Measurements from ENCODE around the gene PODN. TPM values are rescaled to one million over a fixed set of nuclear protein-coding genes. Genes with fewer than 3 reads are reported as not detected.

The PODN gene
- total RNA-seq, 1 experiment from 2014 or later: not detected

DNA sequence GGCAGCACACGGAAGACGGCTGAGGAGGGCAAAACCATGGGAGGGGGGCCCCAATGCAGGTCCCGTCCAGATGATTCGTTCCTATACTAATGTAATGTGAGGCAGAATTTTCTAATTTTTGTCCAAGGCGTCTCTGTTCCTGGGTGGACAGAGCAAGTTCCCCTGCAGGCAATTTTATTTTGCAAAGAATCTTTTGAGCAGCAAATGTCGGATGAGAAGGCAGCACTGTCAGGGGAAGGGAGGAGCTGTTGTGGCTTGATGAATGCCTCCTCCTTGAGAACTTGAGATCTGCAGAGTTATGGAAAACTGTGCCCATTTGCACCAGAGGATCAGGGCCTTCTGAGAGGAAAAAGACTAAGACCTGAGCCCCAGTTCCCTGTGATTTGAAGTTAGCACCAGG, 63.1 kb downstream of the PODN start:
- Histone ChIP-seq H3K36me3 (ENCODE audit: insufficient read depth, low read length, poor library complexity, severe bottlenecking) (no peaks in the 10 kb centered on the region), H3K9me3 (ENCODE audit: low read depth, low read length, poor library complexity, severe bottlenecking) (no peaks in the 10 kb centered on the region), H3K4me3 (ENCODE audit: low read depth, low read length, poor library complexity, severe bottlenecking) (no peak overlapping the region), H3K27me3 (replicated peaks; ENCODE audit: insufficient read depth, low read depth, low read length, poor library complexity) (no peaks in the 10 kb centered on the region), H3K27ac (ENCODE audit: low read depth, low read length, poor library complexity, severe bottlenecking) (no peak overlapping the region), H3K4me1 (ENCODE audit: insufficient read depth, low read length, poor library complexity, severe bottlenecking) (no peaks in the 10 kb centered on the region)
- TF ChIP-seq, protein P1, sequence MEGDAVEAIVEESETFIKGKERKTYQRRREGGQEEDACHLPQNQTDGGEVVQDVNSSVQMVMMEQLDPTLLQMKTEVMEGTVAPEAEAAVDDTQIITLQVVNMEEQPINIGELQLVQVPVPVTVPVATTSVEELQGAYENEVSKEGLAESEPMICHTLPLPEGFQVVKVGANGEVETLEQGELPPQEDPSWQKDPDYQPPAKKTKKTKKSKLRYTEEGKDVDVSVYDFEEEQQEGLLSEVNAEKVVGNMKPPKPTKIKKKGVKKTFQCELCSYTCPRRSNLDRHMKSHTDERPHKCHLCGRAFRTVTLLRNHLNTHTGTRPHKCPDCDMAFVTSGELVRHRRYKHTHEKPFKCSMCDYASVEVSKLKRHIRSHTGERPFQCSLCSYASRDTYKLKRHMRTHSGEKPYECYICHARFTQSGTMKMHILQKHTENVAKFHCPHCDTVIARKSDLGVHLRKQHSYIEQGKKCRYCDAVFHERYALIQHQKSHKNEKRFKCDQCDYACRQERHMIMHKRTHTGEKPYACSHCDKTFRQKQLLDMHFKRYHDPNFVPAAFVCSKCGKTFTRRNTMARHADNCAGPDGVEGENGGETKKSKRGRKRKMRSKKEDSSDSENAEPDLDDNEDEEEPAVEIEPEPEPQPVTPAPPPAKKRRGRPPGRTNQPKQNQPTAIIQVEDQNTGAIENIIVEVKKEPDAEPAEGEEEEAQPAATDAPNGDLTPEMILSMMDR (conservative IDR thresholded peaks at IDR 0.05; ENCODE audit: low read depth, low read length): no peak
- TF ChIP-seq EZH2 (IDR thresholded peaks at IDR 0.05; ENCODE audit: borderline replicate concordance, low read depth, low read length, poor library complexity, severe bottlenecking): no peak
- no TSS peak for BruUV-seq (replicated peaks)
- CTCF ChIA-PET: no interaction called here
- no peak for DNase-seq (ENCODE audit: low spot score)
- intact Hi-C loops (cut with micrococcal nuclease; ENCODE audit: unreplicated experiment): no loop called here
- POLR2A ChIA-PET (ENCODE audit: low non-redundant PET): no interaction called here

DNA sequence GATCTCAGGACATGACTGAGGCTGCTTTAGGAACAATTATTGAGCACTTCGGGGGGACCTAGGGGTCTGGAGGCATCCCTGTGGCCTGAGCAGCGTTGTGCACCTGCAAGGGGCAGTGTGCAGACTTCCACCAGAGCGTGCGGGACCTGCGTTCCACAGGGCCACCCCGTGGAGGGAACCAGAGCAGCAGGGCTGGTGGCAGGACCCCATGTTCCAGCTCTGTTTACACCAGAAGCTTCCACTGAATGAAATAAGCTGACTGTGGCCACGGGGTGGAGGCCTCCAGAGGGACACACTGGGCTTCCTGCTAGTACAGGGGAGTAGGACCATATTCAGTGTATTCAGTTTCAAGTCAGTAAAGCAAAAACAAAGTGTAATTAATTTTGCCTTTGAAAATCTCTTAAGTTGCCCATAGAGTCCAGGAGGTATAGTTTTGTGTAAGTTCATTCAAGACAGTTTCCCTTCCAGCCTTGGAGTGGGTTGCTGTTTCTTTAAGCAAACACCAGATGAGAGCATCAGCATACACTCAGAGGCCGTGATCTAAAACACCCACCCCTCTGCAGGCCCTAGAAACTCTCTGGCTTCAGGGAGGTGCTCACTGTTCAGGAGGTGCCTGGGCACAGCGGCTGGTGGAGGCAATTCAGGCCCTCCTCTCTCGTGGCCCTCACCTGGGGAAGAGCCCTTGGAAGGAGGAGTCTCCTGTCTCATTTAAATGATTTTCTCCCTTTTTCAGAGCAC, 63.8 kb downstream of the PODN start:
- ChIA-PET CTCF (no interaction called here), POLR2A (ENCODE audit: low non-redundant PET) (no interaction called here)
- no TSS peak for BruUV-seq (replicated peaks)

DNA sequence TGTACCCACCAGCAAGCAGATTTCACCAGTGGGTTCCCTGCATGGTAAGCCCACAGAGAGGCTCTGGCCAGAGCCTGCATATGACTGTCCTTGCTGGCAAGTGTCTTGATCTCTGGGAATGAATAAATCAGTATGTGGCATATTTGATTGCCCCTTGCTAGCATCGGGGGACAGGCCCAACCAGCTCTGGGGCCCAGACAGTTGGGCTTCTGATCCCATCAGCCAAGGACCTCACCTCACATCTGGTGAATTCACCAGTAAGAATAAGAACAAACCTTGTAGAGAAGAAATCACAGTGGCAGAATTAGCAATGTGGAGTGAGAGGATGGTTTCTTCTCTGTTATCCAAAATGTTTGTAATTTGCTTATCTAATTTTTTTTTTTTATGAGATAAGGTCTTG, 64.5 kb downstream of the PODN start:
- H3K27me3 ChIP-seq (replicated peaks; ENCODE audit: insufficient read depth, low read depth, low read length, poor library complexity): no peaks in the 10 kb centered on the region
- POLR2A ChIA-PET (ENCODE audit: low non-redundant PET): no interaction called here
- H3K36me3 ChIP-seq (ENCODE audit: insufficient read depth, low read length, poor library complexity, severe bottlenecking): no peaks in the 10 kb centered on the region
- TF ChIP-seq, protein P1 (conservative IDR thresholded peaks at IDR 0.05; ENCODE audit: low read depth, low read length): no peak
- TF ChIP-seq EZH2 (IDR thresholded peaks at IDR 0.05; ENCODE audit: borderline replicate concordance, low read depth, low read length, poor library complexity, severe bottlenecking): no peak
- DNase-seq (ENCODE audit: low spot score): no peak
- H3K4me3 ChIP-seq (ENCODE audit: low read depth, low read length, poor library complexity, severe bottlenecking): no peak overlapping the region
- H3K27ac ChIP-seq (ENCODE audit: low read depth, low read length, poor library complexity, severe bottlenecking): no peak overlapping the region
- H3K9me3 ChIP-seq (ENCODE audit: low read depth, low read length, poor library complexity, severe bottlenecking): no peaks in the 10 kb centered on the region
- no TSS peak for BruUV-seq (replicated peaks)
- CTCF ChIA-PET: no interaction called here
- intact Hi-C loops (cut with micrococcal nuclease; ENCODE audit: unreplicated experiment): no loop called here
- H3K4me1 ChIP-seq (ENCODE audit: insufficient read depth, low read length, poor library complexity, severe bottlenecking): no peaks in the 10 kb centered on the region

More for the DNA sequence above, 63.8 kb downstream of the PODN start:
- Histone ChIP-seq H3K4me1 (ENCODE audit: insufficient read depth, low read length, poor library complexity, severe bottlenecking) (no peaks in the 10 kb centered on the region), H3K4me3 (ENCODE audit: low read depth, low read length, poor library complexity, severe bottlenecking) (no peak overlapping the region), H3K27me3 (replicated peaks; ENCODE audit: insufficient read depth, low read depth, low read length, poor library complexity) (no peaks in the 10 kb centered on the region), H3K9me3 (ENCODE audit: low read depth, low read length, poor library complexity, severe bottlenecking) (no peaks in the 10 kb centered on the region), H3K27ac (ENCODE audit: low read depth, low read length, poor library complexity, severe bottlenecking) (no peak overlapping the region), H3K36me3 (ENCODE audit: insufficient read depth, low read length, poor library complexity, severe bottlenecking) (no peaks in the 10 kb centered on the region)
- TF ChIP-seq EZH2 (IDR thresholded peaks at IDR 0.05; ENCODE audit: borderline replicate concordance, low read depth, low read length, poor library complexity, severe bottlenecking): no peak
- TF ChIP-seq, protein P1 (conservative IDR thresholded peaks at IDR 0.05; ENCODE audit: low read depth, low read length): no peak
- intact Hi-C loops (cut with micrococcal nuclease; ENCODE audit: unreplicated experiment): no loop called here
- DNase-seq (ENCODE audit: low spot score): no peak

Measured in A673 (cell line).